Endothelial cell of umbilical vein (primary cell): ENCODE results near the gene SLC25A46. TPM values are rescaled to one million over a fixed set of nuclear protein-coding genes. Genes with fewer than 3 reads are reported as not detected.

Source experiments
- BruUV-seq: library from RNA; stranded (reverse); fragments of 400-500 nt; replicated peaks from 2 replicates; lab custom pipeline; 2021; lab: Mats Ljungman, UMichigan
- CTCF ChIA-PET: fragments of 300-600, 350-600 bp; sonication (Branson Sonifier 250); formaldehyde crosslinking; loops from one replicate; lab custom pipeline; 2021; ENCODE audit warnings: antibody characterized with exemption, inconsistent platforms; lab: Charles Lee
- POLR2A ChIA-PET: fragments of 300-600, 350-600 bp; sonication (Branson Sonifier 250); formaldehyde crosslinking; loops from one replicate; lab custom pipeline; 2021; ENCODE audit warnings: antibody characterized with exemption, inconsistent platforms; lab: Charles Lee
- DNase-seq: peaks from one replicate; pipeline ENCODE4 v3.0.0-alpha.2; 2011; ENCODE audit warnings: low read depth, low spot score
- FAIRE-seq: peaks from 2 replicates; lab custom pipeline; 2011; peaks lifted over from hg19 to GRCh38; lab: Jason Lieb, UNC
- H2AFZ ChIP-seq: 2 replicates; pipeline ENCODE4 v1.6.0; 2012; ENCODE audit warnings: low read depth, low read length, control low read depth, inconsistent platforms
- H3K27ac ChIP-seq: 2 replicates; pipeline ENCODE4 v1.5.1; 2011; ENCODE audit warnings: low read depth, mild to moderate bottlenecking, control low read depth, low read length, moderate library complexity; ENCODE audit not compliant: insufficient read depth
- H3K27me3 ChIP-seq, 2 experiments: 2 replicates each; pipeline versions ENCODE4 v1.6.0 to v1.6.1; 2011; ENCODE audit warnings: low read length in 2 of 2, mixed read lengths in 1 of 2; ENCODE audit not compliant: control insufficient read depth in 2 of 2, insufficient read depth in 2 of 2
- H3K36me3 ChIP-seq, 2 experiments: 2 replicates in 1 of 2; 3 replicates in 1 of 2; pipeline ENCODE4 v1.5.1; 2011; ENCODE audit warnings: low read length in 2 of 2, mild to moderate bottlenecking in 1 of 2, moderate library complexity in 1 of 2; ENCODE audit not compliant: control insufficient read depth in 2 of 2, insufficient read depth in 2 of 2; ENCODE audit errors: extremely low read depth in 1 of 2
- H3K4me1 ChIP-seq: 3 replicates; pipeline ENCODE4 v1.5.1; 2011; ENCODE audit warnings: mild to moderate bottlenecking, low read length; ENCODE audit not compliant: control insufficient read depth, insufficient read depth; ENCODE audit errors: extremely low read depth
- H3K4me2 ChIP-seq: 2 replicates; pipeline ENCODE4 v1.6.1; 2011; ENCODE audit warnings: low read length, control low read depth, mixed read lengths; ENCODE audit not compliant: insufficient read depth
- H3K4me3 ChIP-seq, 3 experiments: fragments of 200-600 bp in 1 of 3; sonication (generic), shearing (Covaris generic) in 1 of 3; replicated peaks in 1 of 3; 2 replicates each; pipeline ENCODE4 v1.5.1; 2011 to 2016; ENCODE audit warnings: control low read depth in 3 of 3, low read length in 3 of 3, mild to moderate bottlenecking in 2 of 3, inconsistent platforms in 1 of 3, low read depth in 1 of 3, moderate library complexity in 1 of 3; ENCODE audit not compliant: insufficient read depth in 1 of 3
- H3K79me2 ChIP-seq: 2 replicates; pipeline ENCODE4 v1.6.0; 2012; ENCODE audit warnings: low read length, inconsistent platforms; ENCODE audit not compliant: control insufficient read depth, insufficient read depth
- H3K9ac ChIP-seq: replicated peaks from 2 replicates; pipeline ENCODE3; 2011; ENCODE audit warnings: low read length, control low read depth; ENCODE audit not compliant: insufficient read depth; ENCODE audit errors: extremely low read depth
- H3K9me1 ChIP-seq: replicated peaks from 3 replicates; pipeline ENCODE4 v1.6.0; 2011; ENCODE audit warnings: mild to moderate bottlenecking, low read length; ENCODE audit not compliant: control insufficient read depth, insufficient read depth; ENCODE audit errors: extremely low read depth
- H3K9me3 ChIP-seq: replicated peaks from 2 replicates; pipeline ENCODE4 v1.5.1; 2012; ENCODE audit warnings: low read length, inconsistent platforms; ENCODE audit not compliant: control insufficient read depth, insufficient read depth
- H4K20me1 ChIP-seq: replicated peaks from 2 replicates; pipeline ENCODE3; 2011; ENCODE audit warnings: mild to moderate bottlenecking, low read length; ENCODE audit not compliant: control insufficient read depth, insufficient read depth; ENCODE audit errors: extremely low read depth
- EZH2 ChIP-seq: IDR thresholded peaks from 2 replicates; pipeline ENCODE4 v1.6.1; 2012; ENCODE audit warnings: borderline replicate concordance, low read depth, mild to moderate bottlenecking, moderate library complexity, low read length, inconsistent platforms; ENCODE audit not compliant: severe bottlenecking
- FOS ChIP-seq: IDR thresholded peaks from 2 replicates; pipeline ENCODE4 v1.6.1; 2011; ENCODE audit warnings: mild to moderate bottlenecking, low read length, moderate library complexity, borderline replicate concordance; ENCODE audit not compliant: insufficient read depth
- GATA2 ChIP-seq: IDR thresholded peaks from 2 replicates; pipeline ENCODE4 v1.7.0; 2011; ENCODE audit warnings: low read depth, mild to moderate bottlenecking, moderate library complexity, mixed read lengths, low read length; ENCODE audit not compliant: insufficient read length, insufficient read depth
- JUN ChIP-seq: IDR thresholded peaks from 2 replicates; pipeline ENCODE4 v1.6.1; 2011; ENCODE audit warnings: borderline replicate concordance, low read depth; ENCODE audit not compliant: insufficient read length, insufficient read depth
- MYC ChIP-seq: IDR thresholded peaks from one replicate; pipeline ENCODE4 v1.6.1; 2011; ENCODE audit warnings: mild to moderate bottlenecking, low read depth, low read length
- POLR2A ChIP-seq: IDR thresholded peaks from 2 replicates; pipeline ENCODE4 v1.6.1; 2012; ENCODE audit warnings: low read depth, mild to moderate bottlenecking, control low read depth, low read length
- POLR2AphosphoS5 ChIP-seq: IDR thresholded peaks from 2 replicates; pipeline ENCODE4 v1.6.1; 2012; ENCODE audit warnings: low read depth, mild to moderate bottlenecking, control low read depth, low read length, moderate library complexity; ENCODE audit not compliant: insufficient read depth
- dilution Hi-C: fragments of 300-500 bp; cut with MboI; formaldehyde crosslinking; loops from one replicate; pipeline ENCODE4 v1.15.0; 2019; ENCODE audit warnings: low sequenced_read_pairs; ENCODE audit not compliant: extremely low pct_ligation_motif_present
- intact Hi-C: fragments of 100-400 bp; cut with micrococcal nuclease; formaldehyde crosslinking; loops from one replicate; pipeline ENCODE4 v1.10.0; 2022
- polyA plus RNA-seq, 4 experiments: library from polyadenylated mRNA; depleted of rRNA in 3 of 4; stranded (reverse) in 3 of 4; unstranded in 1 of 4; fragments of >200 nt; gene quantifications; 2 replicates each; pipeline versions ENCODE4 v1.2.1 to v1.2.3, GENCODE V29; 2011 to 2012; ENCODE audit warnings: missing spikeins in 1 of 4
- total RNA-seq: library from RNA; stranded (reverse); gene quantifications from 2 replicates; pipeline ENCODE4 v1.2.3, GENCODE V29; 2021
- TF ChIP-seq, protein P1 (sequence below), 2 donors: IDR thresholded peaks; 1 replicate in 1 of 2; 2 replicates in 1 of 2; pipeline ENCODE4 v1.5.1; 2011; ENCODE audit warnings: low read length in 2 of 2, mild to moderate bottlenecking in 2 of 2, moderate library complexity in 2 of 2, control low read depth in 1 of 2, inconsistent platforms in 1 of 2, low read depth in 1 of 2; ENCODE audit not compliant: insufficient read depth in 1 of 2; ENCODE audit errors: extremely low read depth in 1 of 2
- TF ChIP-seq, protein P2 (sequence below): IDR thresholded peaks from 2 replicates; pipeline ENCODE4 v1.6.1; 2011; ENCODE audit not compliant: insufficient read depth, insufficient read length

Gene SLC25A46
- total and polyA plus RNA-seq, 2 donors (not counting 3 experiments of a cell fraction or from before 2014, with no cell fraction given): 13.5 to 31.1 TPM

DNA sequence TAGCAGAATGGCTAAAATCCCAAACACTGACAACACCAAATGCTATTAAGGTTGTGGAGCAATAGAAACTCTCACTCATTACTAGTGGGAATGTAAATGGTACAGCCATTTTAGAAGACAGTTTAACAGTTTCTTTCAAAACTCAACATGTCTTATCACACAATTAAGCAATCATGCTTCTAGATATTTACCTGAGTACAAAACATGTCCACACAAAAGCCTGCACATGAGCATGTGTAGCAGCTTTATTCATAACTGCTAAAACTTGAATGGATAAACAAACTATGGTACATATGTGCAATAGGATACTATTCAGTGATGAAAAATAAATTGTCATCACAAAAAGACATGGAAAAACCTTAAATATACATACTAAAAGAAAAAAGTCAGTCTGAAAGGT lies 31.5 kb downstream of the SLC25A46 start:
- peaks cover 0 to 5% of the 10 kb centered on the region in 2 experiments for H3K27me3 ChIP-seq
- DNase-seq (no peak), FAIRE-seq (no peak)
- H3K9ac ChIP-seq: no peak overlapping the region
- no peaks in the 10 kb centered on the region for H3K9me3 ChIP-seq
- POLR2A ChIA-PET: no interaction called here
- H3K27ac ChIP-seq: no peak overlapping the region
- no TSS peak for BruUV-seq
- no peaks in the 10 kb centered on the region for H3K36me3 ChIP-seq
- CTCF ChIA-PET: no interaction called here
- H3K9me1 ChIP-seq: no peaks in the 10 kb centered on the region
- H3K79me2 ChIP-seq: no peaks in the 10 kb centered on the region
- TF ChIP-seq GATA2 (no peak), POLR2AphosphoS5 (no peak)
- no peak overlapping the region for H2AFZ ChIP-seq
- H3K4me3 ChIP-seq: no peak overlapping the region
- dilution Hi-C loops (no loop called here), intact Hi-C loops (no loop called here)
- H3K4me2 ChIP-seq: no peak overlapping the region
- no peaks in the 10 kb centered on the region for H3K4me1 ChIP-seq
- no peaks in the 10 kb centered on the region for H4K20me1 ChIP-seq

DNA sequence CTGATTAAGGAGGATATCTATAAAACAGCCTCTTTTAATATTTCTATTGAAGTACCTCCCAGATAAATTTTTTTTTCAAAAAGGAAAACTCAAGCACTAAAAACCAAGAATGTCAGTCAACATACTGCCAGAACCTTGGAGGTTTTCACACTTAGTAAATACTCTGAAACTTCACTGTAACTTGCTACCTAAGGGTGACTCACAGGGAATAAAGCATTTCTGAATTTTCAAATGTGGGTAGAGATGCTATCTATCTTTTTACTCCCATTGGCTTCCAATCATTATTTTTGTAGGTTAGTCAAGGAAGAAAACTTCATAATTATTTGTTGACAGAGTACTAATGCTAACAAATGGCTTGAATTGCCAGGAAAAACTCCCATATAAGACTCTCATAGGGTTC lies 46.1 kb downstream of the SLC25A46 start:
- dilution Hi-C loops: no loop called here
- FAIRE-seq: no peak

More for the DNA sequence above, 46.1 kb downstream of the SLC25A46 start:
- H3K4me3 ChIP-seq: no peak overlapping the region
- no peaks in the 10 kb centered on the region for H3K9me3 ChIP-seq
- no peak for TF ChIP-seq EZH2
- no peak for TF ChIP-seq FOS
- TF ChIP-seq GATA2: no peak
- TF ChIP-seq, protein P1, sequence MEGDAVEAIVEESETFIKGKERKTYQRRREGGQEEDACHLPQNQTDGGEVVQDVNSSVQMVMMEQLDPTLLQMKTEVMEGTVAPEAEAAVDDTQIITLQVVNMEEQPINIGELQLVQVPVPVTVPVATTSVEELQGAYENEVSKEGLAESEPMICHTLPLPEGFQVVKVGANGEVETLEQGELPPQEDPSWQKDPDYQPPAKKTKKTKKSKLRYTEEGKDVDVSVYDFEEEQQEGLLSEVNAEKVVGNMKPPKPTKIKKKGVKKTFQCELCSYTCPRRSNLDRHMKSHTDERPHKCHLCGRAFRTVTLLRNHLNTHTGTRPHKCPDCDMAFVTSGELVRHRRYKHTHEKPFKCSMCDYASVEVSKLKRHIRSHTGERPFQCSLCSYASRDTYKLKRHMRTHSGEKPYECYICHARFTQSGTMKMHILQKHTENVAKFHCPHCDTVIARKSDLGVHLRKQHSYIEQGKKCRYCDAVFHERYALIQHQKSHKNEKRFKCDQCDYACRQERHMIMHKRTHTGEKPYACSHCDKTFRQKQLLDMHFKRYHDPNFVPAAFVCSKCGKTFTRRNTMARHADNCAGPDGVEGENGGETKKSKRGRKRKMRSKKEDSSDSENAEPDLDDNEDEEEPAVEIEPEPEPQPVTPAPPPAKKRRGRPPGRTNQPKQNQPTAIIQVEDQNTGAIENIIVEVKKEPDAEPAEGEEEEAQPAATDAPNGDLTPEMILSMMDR (IDR thresholded peaks at IDR 0.05; ENCODE audit: extremely low read depth in 1 of 2, insufficient read depth in 1 of 2, low read depth in 1 of 2, low read length in 2 of 2): no peak
- no peak for TF ChIP-seq POLR2AphosphoS5
- TF ChIP-seq POLR2A: no peak
- TF ChIP-seq, protein P2, sequence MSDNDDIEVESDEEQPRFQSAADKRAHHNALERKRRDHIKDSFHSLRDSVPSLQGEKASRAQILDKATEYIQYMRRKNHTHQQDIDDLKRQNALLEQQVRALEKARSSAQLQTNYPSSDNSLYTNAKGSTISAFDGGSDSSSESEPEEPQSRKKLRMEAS: no peak
- TF ChIP-seq MYC: no peak
- no peak for TF ChIP-seq JUN
- H3K4me2 ChIP-seq: no peak overlapping the region
- intact Hi-C loops: no loop called here
- no peak for DNase-seq
- H3K9me1 ChIP-seq: no peaks in the 10 kb centered on the region
- H3K27me3 ChIP-seq: no peaks in the 10 kb centered on the region
- H3K4me1 ChIP-seq: no peaks in the 10 kb centered on the region
- ChIA-PET POLR2A (no interaction called here), CTCF (no interaction called here)
- no TSS peak for BruUV-seq
- H3K9ac ChIP-seq: no peak overlapping the region
- H4K20me1 ChIP-seq: no peaks in the 10 kb centered on the region
- no peak overlapping the region for H3K27ac ChIP-seq
- H3K79me2 ChIP-seq: no peaks in the 10 kb centered on the region
- no peak overlapping the region for H2AFZ ChIP-seq
- no peaks in the 10 kb centered on the region for H3K36me3 ChIP-seq
